Epithelial cell of esophagus (primary cell): ENCODE results near the gene CCDC152.

Experiments used
- DNase-seq: peaks from one replicate; pipeline ENCODE4 v3.0.0; 2010; ENCODE audit warnings: low read depth
- H3K4me3 ChIP-seq: 2 replicates; pipeline ENCODE4 v1.5.1; 2011; ENCODE audit warnings: mild to moderate bottlenecking, low read length, control low read depth
- CTCF ChIP-seq: IDR thresholded peaks from 2 replicates; pipeline ENCODE4 v1.5.1; 2011; ENCODE audit warnings: low read depth, mild to moderate bottlenecking, low read length, control low read depth, inconsistent platforms; ENCODE audit not compliant: insufficient read depth; ENCODE audit errors: missing control alignments

Gene CCDC152

GRCh38 chr5:42759456-42759855 lies 2.8 kb downstream of the CCDC152 start:
- DNase-seq, result no peak
- H3K4me3 ChIP-seq, result no peak overlapping the region
- TF ChIP-seq CTCF, result no peak

GRCh38 chr5:42760426-42760825 lies 3.8 kb downstream of the CCDC152 start:
- H3K4me3 ChIP-seq, result no peak overlapping the region
- no peak for TF ChIP-seq CTCF
- DNase-seq, result no peak

GRCh38 chr5:42761791-42762190 lies 5.2 kb downstream of the CCDC152 start:
- no peak for TF ChIP-seq CTCF
- no peak overlapping the region for H3K4me3 ChIP-seq
- DNase-seq, result no peak

GRCh38 chr5:42767491-42768105 lies 11.0 kb downstream of the CCDC152 start:
- TF ChIP-seq CTCF, result peak; percentile 37
- peak; percentile 37 for DNase-seq
- no peak overlapping the region for H3K4me3 ChIP-seq

GRCh38 chr5:42768106-42768504 lies 11.5 kb downstream of the CCDC152 start:
- H3K4me3 ChIP-seq, result no peak overlapping the region
- DNase-seq, result no peak
- no peak for TF ChIP-seq CTCF

- TF ChIP-seq CTCF, result no peak
- DNase-seq, result no peak
- no peak overlapping the region for H3K4me3 ChIP-seq
Measured at GRCh38 chr5:42770003-42770402, 13.4 kb downstream of the CCDC152 start.
